Fibroblast of lung (primary cell): Measurements from ENCODE around the gene DPYD. TPM values are rescaled to one million over a fixed set of nuclear protein-coding genes. Genes with fewer than 3 reads are reported as not detected.

Experiments used
- DNase-seq, 2 donors: peaks; one replicate each; pipeline versions ENCODE4 v3.0.0 to v3.0.0-alpha.2; 2010; ENCODE audit warnings: low read depth in 2 of 2
- H2AFZ ChIP-seq: 2 replicates; pipeline ENCODE4 v1.5.1; 2012; ENCODE audit warnings: low read length, control low read depth, inconsistent platforms
- H3K27ac ChIP-seq: 2 replicates; pipeline ENCODE4 v1.5.1; 2011; ENCODE audit warnings: low read length, control low read depth; ENCODE audit not compliant: insufficient read depth
- H3K27me3 ChIP-seq: 2 replicates; pipeline ENCODE4 v1.5.1; 2011; ENCODE audit warnings: mild to moderate bottlenecking, low read length; ENCODE audit not compliant: control insufficient read depth, insufficient read depth
- H3K36me3 ChIP-seq: 2 replicates; pipeline ENCODE4 v1.5.1; 2011; ENCODE audit warnings: low read length; ENCODE audit not compliant: control insufficient read depth, insufficient read depth
- H3K4me1 ChIP-seq: 2 replicates; pipeline ENCODE4 v1.5.1; 2011; ENCODE audit warnings: low read length; ENCODE audit not compliant: control insufficient read depth, insufficient read depth; ENCODE audit errors: extremely low read depth
- H3K4me2 ChIP-seq: 2 replicates; pipeline ENCODE4 v1.5.1; 2011; ENCODE audit warnings: low read length, control low read depth; ENCODE audit not compliant: insufficient read depth; ENCODE audit errors: extremely low read depth
- H3K4me3 ChIP-seq, 4 experiments: fragments of 200-600 bp in 1 of 4; sonication (generic) in 1 of 4; replicated peaks in 1 of 4; 2 replicates each; pipeline ENCODE4 v1.5.1; 2011 to 2016; ENCODE audit warnings: low read length in 4 of 4, low read depth in 3 of 4, mild to moderate bottlenecking in 3 of 4, control low read depth in 2 of 4, inconsistent platforms in 1 of 4, mixed read lengths in 1 of 4; ENCODE audit not compliant: insufficient read depth in 1 of 4; ENCODE audit errors: control extremely low read depth in 1 of 4
- H3K79me2 ChIP-seq: 2 replicates; pipeline ENCODE4 v1.5.1; 2012; ENCODE audit warnings: mild to moderate bottlenecking, low read length, inconsistent platforms; ENCODE audit not compliant: control insufficient read depth, insufficient read depth
- H3K9ac ChIP-seq: 2 replicates; pipeline ENCODE4 v1.5.1; 2011; ENCODE audit warnings: mild to moderate bottlenecking, low read length, control low read depth; ENCODE audit not compliant: insufficient read depth
- H3K9me3 ChIP-seq: 2 replicates; pipeline ENCODE4 v1.5.1; 2012; ENCODE audit warnings: low read depth, low read length; ENCODE audit not compliant: control insufficient read depth, insufficient read depth
- H4K20me1 ChIP-seq: 2 replicates; pipeline ENCODE4 v1.5.1; 2011; ENCODE audit warnings: low read length; ENCODE audit not compliant: control insufficient read depth, insufficient read depth; ENCODE audit errors: extremely low read depth
- EZH2 ChIP-seq: IDR thresholded peaks from 2 replicates; pipeline ENCODE4 v1.5.1; 2012; ENCODE audit warnings: low read length, control low read depth, mild to moderate bottlenecking; ENCODE audit errors: missing control alignments
- polyA plus RNA-seq, 2 donors: library from polyadenylated mRNA; depleted of rRNA in 1 of 2; stranded (reverse) in 1 of 2; unstranded in 1 of 2; fragments of >200 nt; gene quantifications; 2 replicates each; pipeline ENCODE4 v1.2.1, GENCODE V29; 2011 to 2012; ENCODE audit warnings: missing spikeins in 1 of 2
- total RNA-seq: library from RNA; depleted of rRNA; stranded (reverse); fragments of >200 nt; gene quantifications from 2 replicates; pipeline ENCODE4 v1.2.1, GENCODE V29; 2014
- TF ChIP-seq, protein P1 (sequence below), 2 donors: IDR thresholded peaks in 1 of 2; conservative IDR thresholded peaks in 1 of 2; 1 replicate in 1 of 2; 2 replicates in 1 of 2; pipeline ENCODE4 v1.5.1; 2011 to 2012; ENCODE audit warnings: low read length in 2 of 2, control low read depth in 1 of 2, inconsistent platforms in 1 of 2, low read depth in 1 of 2, mild to moderate bottlenecking in 1 of 2

Gene DPYD
- total and polyA plus RNA-seq, 2 donors (not counting 1 experiment from before 2014, with no cell fraction given) = 32.0 to 63.1 TPM

DNA sequence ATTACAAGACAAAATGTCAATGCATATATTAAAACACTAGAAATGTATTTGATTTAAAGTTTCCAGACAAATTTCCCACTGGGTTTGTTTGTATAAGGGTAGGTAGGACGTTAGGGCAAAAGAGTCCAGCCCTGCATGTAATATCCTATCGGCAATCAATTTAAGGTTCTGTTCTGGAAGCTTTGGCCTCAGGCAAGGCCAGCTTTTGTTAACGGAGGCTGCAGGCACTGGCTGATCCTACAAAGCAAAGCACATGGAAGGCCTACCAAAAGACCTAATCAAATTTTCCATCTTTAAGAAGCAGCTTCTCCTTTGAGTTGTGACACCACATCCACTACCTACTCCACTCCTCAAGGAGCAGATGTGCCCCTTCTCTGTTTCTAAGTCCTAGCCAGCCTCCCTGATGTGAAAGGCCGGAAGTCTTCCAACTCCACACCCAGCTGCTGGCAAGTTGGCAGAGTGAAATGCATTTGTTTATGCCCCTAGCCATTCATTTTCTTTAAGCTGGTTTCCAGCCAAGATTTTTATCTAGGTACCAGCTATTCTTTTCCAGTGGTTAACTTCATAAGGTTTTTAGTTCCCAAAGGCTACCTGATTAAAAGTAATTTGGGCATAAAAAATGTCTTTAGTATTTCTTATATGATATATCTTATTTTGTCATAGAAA, 746.7 kb downstream of the DPYD start:
- Histone ChIP-seq H3K9me3 (no peaks in the 10 kb centered on the region), H3K27me3 (no peaks in the 10 kb centered on the region), H3K27ac (no peak overlapping the region), H2AFZ (no peak overlapping the region), H3K36me3 (no peaks in the 10 kb centered on the region), H4K20me1 (no peaks in the 10 kb centered on the region), H3K9ac (no peak overlapping the region), H3K79me2 (no peaks in the 10 kb centered on the region), H3K4me2 (no peak overlapping the region), H3K4me1 (no peaks in the 10 kb centered on the region), H3K4me3 (no peak overlapping the region)
- DNase-seq = peak in 1 of 2 donors; percentile 5
- TF ChIP-seq, protein P1, sequence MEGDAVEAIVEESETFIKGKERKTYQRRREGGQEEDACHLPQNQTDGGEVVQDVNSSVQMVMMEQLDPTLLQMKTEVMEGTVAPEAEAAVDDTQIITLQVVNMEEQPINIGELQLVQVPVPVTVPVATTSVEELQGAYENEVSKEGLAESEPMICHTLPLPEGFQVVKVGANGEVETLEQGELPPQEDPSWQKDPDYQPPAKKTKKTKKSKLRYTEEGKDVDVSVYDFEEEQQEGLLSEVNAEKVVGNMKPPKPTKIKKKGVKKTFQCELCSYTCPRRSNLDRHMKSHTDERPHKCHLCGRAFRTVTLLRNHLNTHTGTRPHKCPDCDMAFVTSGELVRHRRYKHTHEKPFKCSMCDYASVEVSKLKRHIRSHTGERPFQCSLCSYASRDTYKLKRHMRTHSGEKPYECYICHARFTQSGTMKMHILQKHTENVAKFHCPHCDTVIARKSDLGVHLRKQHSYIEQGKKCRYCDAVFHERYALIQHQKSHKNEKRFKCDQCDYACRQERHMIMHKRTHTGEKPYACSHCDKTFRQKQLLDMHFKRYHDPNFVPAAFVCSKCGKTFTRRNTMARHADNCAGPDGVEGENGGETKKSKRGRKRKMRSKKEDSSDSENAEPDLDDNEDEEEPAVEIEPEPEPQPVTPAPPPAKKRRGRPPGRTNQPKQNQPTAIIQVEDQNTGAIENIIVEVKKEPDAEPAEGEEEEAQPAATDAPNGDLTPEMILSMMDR (conservative IDR thresholded peaks at IDR 0.05 in 1 of 2, IDR thresholded peaks at IDR 0.05 in 1 of 2; ENCODE audit: low read depth in 1 of 2, low read length in 2 of 2) = no peak
- TF ChIP-seq EZH2 = no peak

DNA sequence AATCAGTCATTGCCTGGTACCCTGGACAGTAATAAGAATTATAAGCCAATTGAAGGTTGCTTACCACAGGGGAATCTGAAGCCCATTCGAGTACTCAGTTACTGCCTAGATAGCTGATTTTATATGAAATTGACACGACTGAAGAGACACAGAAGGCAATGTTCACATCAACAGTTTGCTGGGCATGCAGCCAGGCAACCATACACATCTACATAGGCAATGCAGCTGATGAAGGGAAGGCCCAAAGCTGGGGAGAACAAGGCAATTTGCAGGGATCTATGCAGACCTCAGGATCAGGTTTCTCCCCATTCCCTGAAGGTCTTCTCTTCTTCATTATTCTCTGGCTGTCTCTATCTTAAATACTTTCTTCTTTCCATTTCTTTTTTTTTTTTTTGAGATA, 750.5 kb downstream of the DPYD start:
- TF ChIP-seq, protein P1 (conservative IDR thresholded peaks at IDR 0.05 in 1 of 2, IDR thresholded peaks at IDR 0.05 in 1 of 2; ENCODE audit: low read depth in 1 of 2, low read length in 2 of 2) = no peak
- no peak for TF ChIP-seq EZH2
- Histone ChIP-seq H3K27me3 (no peaks in the 10 kb centered on the region), H2AFZ (no peak overlapping the region), H3K79me2 (no peaks in the 10 kb centered on the region), H3K36me3 (no peaks in the 10 kb centered on the region), H4K20me1 (no peaks in the 10 kb centered on the region), H3K9me3 (no peaks in the 10 kb centered on the region), H3K27ac (no peak overlapping the region), H3K4me2 (no peak overlapping the region), H3K4me1 (no peaks in the 10 kb centered on the region), H3K4me3 (no peak overlapping the region), H3K9ac (no peak overlapping the region)
- DNase-seq = no peak

DNA sequence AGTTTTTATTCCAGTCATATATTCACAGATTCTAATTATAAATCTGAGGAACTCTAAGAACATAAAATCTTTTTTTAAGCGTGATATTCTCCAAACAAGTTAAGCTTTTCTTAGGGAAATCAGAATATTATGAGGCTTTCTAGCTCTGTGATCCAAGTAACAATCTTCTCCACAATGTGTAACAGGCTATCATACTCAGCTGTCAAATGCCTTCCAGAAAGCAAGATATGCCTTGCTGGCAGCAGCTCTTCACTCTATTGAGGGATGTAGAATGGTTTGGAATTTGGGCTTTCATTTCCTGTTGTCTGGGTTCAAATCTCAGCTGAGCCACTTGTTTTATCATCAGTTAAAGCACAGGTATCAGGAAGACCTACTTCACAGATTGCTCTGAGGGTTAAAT, 752.8 kb downstream of the DPYD start:
- Histone ChIP-seq H3K79me2 (no peaks in the 10 kb centered on the region), H3K36me3 (no peaks in the 10 kb centered on the region), H3K4me2 (no peak overlapping the region), H3K27me3 (no peaks in the 10 kb centered on the region), H2AFZ (no peak overlapping the region), H3K27ac (no peak overlapping the region), H3K9me3 (no peaks in the 10 kb centered on the region), H4K20me1 (no peaks in the 10 kb centered on the region), H3K4me3 (no peak overlapping the region), H3K4me1 (no peaks in the 10 kb centered on the region), H3K9ac (no peak overlapping the region)
- TF ChIP-seq EZH2 = no peak
- TF ChIP-seq, protein P1 (conservative IDR thresholded peaks at IDR 0.05 in 1 of 2, IDR thresholded peaks at IDR 0.05 in 1 of 2; ENCODE audit: low read depth in 1 of 2, low read length in 2 of 2) = no peak
- DNase-seq = no peak
